Measurements from ENCODE around the gene MOB3A.
"Not testable (repeated sequence)": the region's sequence is repeated elsewhere in the genome, so short reads cannot be mapped to it uniquely, and the experiment has no call there.

The MOB3A gene

GRCh38 chr19:2045501-2046045, 50.6 kb downstream of the MOB3A start:
- no peak for DNase-seq

- DNase-seq, result no peak
These were observed 51.2 kb downstream of the MOB3A start for GRCh38 chr19:2044709-2045500.

GRCh38 chr19:2043961-2044708, 52.0 kb downstream of the MOB3A start:
- no peak for DNase-seq

GRCh38 chr19:2043251-2043641, 52.9 kb downstream of the MOB3A start:
- DNase-seq, result no peak

GRCh38 chr19:2042485-2043250, 53.5 kb downstream of the MOB3A start:
- DNase-seq, result no peak

- DNase-seq, result peak; percentile 83 to 93
These were observed 54.2 kb downstream of the MOB3A start for GRCh38 chr19:2041683-2042484.

GRCh38 chr19:2041433-2041682, 54.8 kb downstream of the MOB3A start:
- no peak for DNase-seq

- DNase-seq, result no peak
These were observed 55.3 kb downstream of the MOB3A start for GRCh38 chr19:2040647-2041432.

- DNase-seq, result no peak
These were observed 56.0 kb downstream of the MOB3A start for GRCh38 chr19:2039959-2040646.

- DNase-seq, result no peak
These were observed 56.8 kb downstream of the MOB3A start for GRCh38 chr19:2039089-2039958.

- DNase-seq, result no peak
These were observed 57.6 kb downstream of the MOB3A start for GRCh38 chr19:2038284-2039088.

GRCh38 chr19:2037651-2038255, 58.4 kb downstream of the MOB3A start:
- DNase-seq, result no peak

- no peak for DNase-seq
These were observed 59.7 kb downstream of the MOB3A start for GRCh38 chr19:2036424-2036823.

GRCh38 chr19:2035590-2035991, 60.5 kb downstream of the MOB3A start:
- DNase-seq, result no peak

GRCh38 chr19:2034729-2035589, 61.2 kb downstream of the MOB3A start:
- DNase-seq, result peak in 1 of 2 donors; percentile 20

GRCh38 chr19:2034253-2034652, 61.9 kb downstream of the MOB3A start:
- not testable (repeated sequence) for DNase-seq

GRCh38 chr19:2033825-2034159, 62.3 kb downstream of the MOB3A start:
- DNase-seq, result no peak
